IMR-90 (cell line): ENCODE data around the gene SERPING1. TPM values are rescaled to one million over a fixed set of nuclear protein-coding genes. Genes with fewer than 3 reads are reported as not detected.
A peak's percentile ranks its signal among the peaks of the same experiment; 100 is the strongest.

Experiments used
- ATAC-seq: fragments of 200-7000 bp; cut with Tn5 transposase; 2 replicates; pipeline ENCODE4 v1.9.1; 2020; ENCODE audit warnings: low read depth, mild to moderate bottlenecking, moderate library complexity
- BruUV-seq: library from RNA; stranded (reverse); fragments of 400-500 nt; replicated peaks from 2 replicates; lab custom pipeline; 2021; lab: Mats Ljungman, UMichigan
- CTCF ChIA-PET: fragments of 300-600 bp; formaldehyde crosslinking; extraction: SDS; loops from one replicate; lab custom pipeline; 2021; ENCODE audit warnings: antibody characterized with exemption; lab: Yijun Ruan, JAX
- POLR2A ChIA-PET: fragments of 300-600 bp; sonication (Branson Sonifier 250); formaldehyde crosslinking; loops from one replicate; lab custom pipeline; 2022; ENCODE audit warnings: antibody characterized with exemption; ENCODE audit not compliant: unreplicated experiment; lab: Charles Lee
- DNase-seq: peaks from one replicate; pipeline ENCODE4 v3.0.0; 2013
- H2AFZ ChIP-seq: replicated peaks from 2 replicates; pipeline ENCODE3; 2013; ENCODE audit warnings: low read length, mild to moderate bottlenecking; ENCODE audit not compliant: poor library complexity
- H2AK5ac ChIP-seq: 2 replicates; pipeline ENCODE4 v1.6.1; 2013; ENCODE audit warnings: low read depth, low read length, inconsistent platforms
- H2AK9ac ChIP-seq: replicated peaks from 2 replicates; pipeline ENCODE3; 2013; ENCODE audit warnings: mild to moderate bottlenecking, low read depth, low read length, moderate library complexity; ENCODE audit not compliant: poor library complexity
- H2BK120ac ChIP-seq: 2 replicates; pipeline ENCODE4 v1.6.1; 2013; ENCODE audit warnings: low read depth, low read length, inconsistent platforms
- H2BK15ac ChIP-seq: 3 replicates; pipeline ENCODE4 v1.6.1; 2013; ENCODE audit warnings: low read depth, low read length, inconsistent platforms
- H2BK20ac ChIP-seq: 2 replicates; pipeline ENCODE4 v1.6.1; 2013; ENCODE audit warnings: low read depth, mild to moderate bottlenecking, inconsistent platforms, low read length, moderate library complexity
- H2BK5ac ChIP-seq: 2 replicates; pipeline ENCODE4 v1.6.1; 2013; ENCODE audit warnings: mild to moderate bottlenecking, low read depth, low read length, inconsistent platforms; ENCODE audit not compliant: poor library complexity, severe bottlenecking
- H3K14ac ChIP-seq: replicated peaks from 2 replicates; pipeline ENCODE4 v1.6.1; 2013; ENCODE audit warnings: low read depth, low read length, inconsistent platforms
- H3K18ac ChIP-seq: 2 replicates; pipeline ENCODE4 v1.6.1; 2013; ENCODE audit warnings: low read depth, low read length, control low read depth
- H3K23ac ChIP-seq: 2 replicates; pipeline ENCODE4 v1.6.1; 2013; ENCODE audit warnings: low read depth, low read length, inconsistent platforms
- H3K27ac ChIP-seq: 2 replicates; pipeline ENCODE4 v1.5.1; 2013; ENCODE audit warnings: mild to moderate bottlenecking, control low read depth, low read length; ENCODE audit not compliant: insufficient read depth
- H3K27me3 ChIP-seq: 2 replicates; pipeline ENCODE4 v1.6.1; 2013; ENCODE audit warnings: low read length; ENCODE audit not compliant: control insufficient read depth, insufficient read depth
- H3K36me3 ChIP-seq: 2 replicates; pipeline ENCODE4 v1.6.1; 2013; ENCODE audit warnings: low read length, mixed read lengths; ENCODE audit not compliant: control insufficient read depth, insufficient read depth
- H3K4ac ChIP-seq: 2 replicates; pipeline ENCODE4 v1.6.1; 2013; ENCODE audit warnings: low read depth, low read length, inconsistent platforms
- H3K4me1 ChIP-seq: 2 replicates; pipeline ENCODE4 v1.6.1; 2013; ENCODE audit warnings: low read length, mixed read lengths; ENCODE audit not compliant: control insufficient read depth, insufficient read depth
- H3K4me2 ChIP-seq: 2 replicates; pipeline ENCODE4 v1.6.1; 2013; ENCODE audit warnings: low read depth, mild to moderate bottlenecking, control low read depth, low read length, moderate library complexity
- H3K4me3 ChIP-seq: 2 replicates; pipeline ENCODE4 v1.5.1; 2013; ENCODE audit warnings: low read depth, mild to moderate bottlenecking, control low read depth, low read length, moderate library complexity; ENCODE audit not compliant: insufficient read depth
- H3K56ac ChIP-seq: 2 replicates; pipeline ENCODE4 v1.6.1; 2013; ENCODE audit warnings: low read length, inconsistent platforms; ENCODE audit not compliant: insufficient read depth; ENCODE audit errors: extremely low read depth
- H3K79me1 ChIP-seq, 2 experiments: 2 replicates each; pipeline ENCODE4 v1.6.1; 2013; ENCODE audit warnings: low read length in 2 of 2, inconsistent platforms in 1 of 2, low read depth in 1 of 2
- H3K9ac ChIP-seq: 2 replicates; pipeline ENCODE4 v1.6.1; 2013; ENCODE audit warnings: low read depth, low read length, control low read depth
- H3K9me1 ChIP-seq: 2 replicates; pipeline ENCODE4 v1.6.1; 2013; ENCODE audit warnings: low read length, inconsistent platforms; ENCODE audit not compliant: insufficient read depth
- H3K9me3 ChIP-seq: 2 replicates; pipeline ENCODE4 v1.6.1; 2013; ENCODE audit warnings: low read length; ENCODE audit not compliant: control insufficient read depth, insufficient read depth
- H4K20me1 ChIP-seq: 2 replicates; pipeline ENCODE4 v1.6.1; 2013; ENCODE audit warnings: low read length, inconsistent platforms; ENCODE audit not compliant: insufficient read depth
- H4K5ac ChIP-seq: 2 replicates; pipeline ENCODE4 v1.6.1; 2013; ENCODE audit warnings: mild to moderate bottlenecking, low read depth, low read length, control low read depth
- H4K8ac ChIP-seq, 2 experiments: 2 replicates each; pipeline ENCODE4 v1.6.1; 2013; ENCODE audit warnings: low read depth in 2 of 2, low read length in 2 of 2, control low read depth in 1 of 2, inconsistent platforms in 1 of 2
- H4K91ac ChIP-seq: 2 replicates; pipeline ENCODE4 v1.6.1; 2013; ENCODE audit warnings: low read depth, low read length, inconsistent platforms; ENCODE audit not compliant: insufficient read depth
- BHLHE40 ChIP-seq: fragments of 150-350 bp; IDR thresholded peaks from 2 replicates; pipeline ENCODE4 v1.6.1; 2016; ENCODE audit warnings: mild to moderate bottlenecking, low read depth, low read length
- CEBPB ChIP-seq: IDR thresholded peaks from 2 replicates; pipeline ENCODE4 v1.6.1; 2012; ENCODE audit warnings: low read depth, low read length, improper control_type of control experiment
- ELK1 ChIP-seq: fragments of 150-350 bp; IDR thresholded peaks from 2 replicates; pipeline ENCODE4 v1.6.1; 2016; ENCODE audit warnings: low read depth, mild to moderate bottlenecking, low read length, moderate library complexity, borderline replicate concordance
- MAZ ChIP-seq: IDR thresholded peaks from 2 replicates; pipeline ENCODE4 v1.6.1; 2012; ENCODE audit warnings: low read depth, mild to moderate bottlenecking, low read length, improper control_type of control experiment, moderate library complexity, borderline replicate concordance
- MXI1 ChIP-seq: IDR thresholded peaks from 2 replicates; pipeline ENCODE4 v1.6.1; 2012; ENCODE audit warnings: low read depth, mild to moderate bottlenecking, low read length, moderate library complexity, borderline replicate concordance
- RAD21 ChIP-seq: IDR thresholded peaks from 2 replicates; pipeline ENCODE4 v1.6.1; 2012; ENCODE audit warnings: low read length, improper control_type of control experiment
- SMC3 ChIP-seq: fragments of 150-350 bp; IDR thresholded peaks from 2 replicates; pipeline ENCODE4 v1.6.1; 2016; ENCODE audit warnings: low read depth, mild to moderate bottlenecking, antibody characterized with exemption, low read length, moderate library complexity
- WGBS, 2 experiments: methylation state at CpG; one replicate each; pipeline versions ENCODE4 v1.1.5 to v1.1.7; 2013; ENCODE audit warnings: missing lambda C conversion rate in 2 of 2; ENCODE audit not compliant: insufficient read length in 1 of 2; ENCODE audit errors: extremely low coverage in 2 of 2; 5-methylcytosine and 5-hydroxymethylcytosine counted together
- dilution Hi-C: fragments of 300-500 bp; cut with HindIII; formaldehyde crosslinking; loops from one replicate; pipeline ENCODE4 v1.14.3; 2018; ENCODE audit warnings: low sequenced_read_pairs; ENCODE audit not compliant: unreplicated experiment
- in situ Hi-C: fragments of 300-500 bp; cut with MboI; formaldehyde crosslinking; loops from 3 replicates; pipeline ENCODE4 v1.14.3; 2019; ENCODE audit warnings: low sequenced_read_pairs, inconsistent platforms, mixed read lengths
- intact Hi-C: fragments of 100-400 bp; cut with micrococcal nuclease; formaldehyde crosslinking; loops from 2 replicates; pipeline ENCODE4 v1.10.0; 2022
- polyA plus RNA-seq, 3 experiments: library from polyadenylated mRNA; depleted of rRNA; stranded (reverse); fragments of >200 nt; gene quantifications; 2 replicates each; pipeline ENCODE4 v1.2.3, GENCODE V29; 2012; ENCODE audit warnings: low replicate concordance in 1 of 3
- total RNA-seq: library from RNA; depleted of rRNA; stranded (reverse); fragments of >200 nt; gene quantifications from 2 replicates; pipeline ENCODE4 v1.2.3, GENCODE V29; 2012

The SERPING1 gene
- total and polyA plus RNA-seq, 2 of the 4 experiments (the other 2 are of a cell fraction), result 2.0 to 30.7 TPM

GRCh38 chr11:57646799-57647303 lies 49.4 kb downstream of the SERPING1 start:
- no peak for ATAC-seq
- Histone ChIP-seq H3K9me1 (peaks cover 12% of the 10 kb centered on the region; the same call in 1 of the 2 replicates), H2BK20ac (no peak overlapping the region), H2BK15ac (no peak overlapping the region), H3K9ac (no peak overlapping the region), H4K91ac (no peak overlapping the region), H3K56ac (no peak overlapping the region), H2BK5ac (no peak overlapping the region), H3K27me3 (no peaks in the 10 kb centered on the region), H3K4me3 (no peak overlapping the region), H3K36me3 (peaks cover 5% of the 10 kb centered on the region; the same call in 1 of the 2 replicates), H3K4me1 (peaks cover 26% of the 10 kb centered on the region), H4K8ac (no peak overlapping the region), H4K5ac (no peak overlapping the region), H4K20me1 (peaks cover 65% of the 10 kb centered on the region), H3K23ac (peak overlapping the region; percentile 33), H3K27ac (no peak overlapping the region), H3K14ac (0 out of 2 replicates have a peak overlapping the region, but pooled peaks have one; percentile 41), H3K79me1 (peaks cover 10 to 48% of the 10 kb centered on the region in 2 experiments), H2AK9ac (peak overlapping the region; percentile 67), H2AFZ (peak overlapping the region; percentile 46), H2BK120ac (no peak overlapping the region), H3K9me3 (no peaks in the 10 kb centered on the region), H2AK5ac (peak overlapping the region; percentile 44; the same call in 1 of the 2 replicates), H3K4ac (no peak overlapping the region), H3K18ac (no peak overlapping the region), H3K4me2 (no peak overlapping the region)
- WGBS, 2 experiments, result 17% methylated on average over 14 of the region's 23 CpGs; no CpG with 5 or more reads in 1 of the 2 experiments
- dilution Hi-C loops, result no loop called here
- TF ChIP-seq CEBPB (no peak), BHLHE40 (no peak), MAZ (no peak), RAD21 (no peak), MXI1 (no peak), SMC3 (no peak), ELK1 (no peak)
- in situ Hi-C loops, result loop anchor here (10.0 kb wide), 2 partner anchors 152 to 192 kb away; no protein-coding TSS in a partner anchor
- CTCF ChIA-PET, result interaction anchor here (1.6 kb wide), 1 partner anchor 79 kb away, joined by 6 read pairs; the partner anchor contains the start of gene UBE2L6
- no peak for DNase-seq
- intact Hi-C loops, result loop anchor here (5.0 kb wide), 1 partner anchor 875 kb away; no protein-coding TSS in a partner anchor
- POLR2A ChIA-PET, result interaction anchor here (0.5 kb wide), 1 partner anchor 64 kb away, joined by 7 read pairs; no protein-coding TSS in a partner anchor
- BruUV-seq, result no TSS peak
